ENCODE results near the gene CCDC92B.
"Not testable (repeated sequence)": the region's sequence is repeated elsewhere in the genome, so short reads cannot be mapped to it uniquely, and the experiment has no call there.

CCDC92B gene

GRCh38 chr17:2749058-2749783 lies at the start of gene CCDC92B:
TSS of gene CCDC92B (minus strand) at chr17:2749652. CDS start at chr17:2735145, 14,507 bp downstream.
- no peak for DNase-seq

- DNase-seq, result no peak
Observed at GRCh38 chr17:2798678-2799077, 49.2 kb upstream of the CCDC92B start.

DNA sequence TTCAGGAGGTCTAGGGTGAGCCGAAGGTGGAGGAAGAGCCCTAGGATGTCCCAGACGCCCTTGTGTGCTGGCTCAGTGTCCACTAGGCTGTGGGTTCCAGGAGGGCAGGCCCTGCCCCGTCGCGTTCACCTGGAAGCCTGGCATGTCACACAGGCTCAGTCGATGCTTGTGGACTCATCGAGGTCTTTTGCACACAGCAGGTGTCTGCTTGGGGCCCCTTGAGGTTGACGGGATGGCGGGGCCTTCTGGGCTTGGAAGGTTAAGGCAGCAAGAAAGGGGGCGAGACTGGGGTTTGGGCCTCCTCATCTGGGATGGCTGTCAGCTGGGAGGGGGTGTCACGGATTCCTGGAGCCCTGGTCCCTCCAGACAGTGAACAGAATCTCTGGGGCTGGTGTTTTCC lies 48.7 kb upstream of the CCDC92B start:
- DNase-seq, result no peak

DNA sequence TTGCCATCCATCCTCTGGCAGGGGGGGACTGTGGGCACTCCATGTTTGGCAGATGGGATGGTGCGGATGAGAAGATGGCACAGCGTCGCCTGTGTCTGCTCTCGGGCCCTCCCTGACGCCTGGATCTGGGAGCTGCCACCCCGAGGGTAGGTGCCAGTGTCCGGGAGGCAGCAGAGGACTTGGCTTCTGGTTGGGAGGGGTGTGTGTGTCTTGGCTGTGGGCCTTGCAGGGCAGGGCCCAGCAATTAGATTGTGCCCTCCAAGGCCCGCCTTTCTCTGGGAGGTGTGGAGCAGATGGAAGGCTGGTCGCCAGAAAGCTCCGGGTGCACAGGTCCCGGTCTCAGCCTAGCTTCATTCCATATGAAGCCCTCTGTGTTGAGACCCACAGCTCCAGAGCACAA lies 48.2 kb upstream of the CCDC92B start:
- DNase-seq, result no peak

DNA sequence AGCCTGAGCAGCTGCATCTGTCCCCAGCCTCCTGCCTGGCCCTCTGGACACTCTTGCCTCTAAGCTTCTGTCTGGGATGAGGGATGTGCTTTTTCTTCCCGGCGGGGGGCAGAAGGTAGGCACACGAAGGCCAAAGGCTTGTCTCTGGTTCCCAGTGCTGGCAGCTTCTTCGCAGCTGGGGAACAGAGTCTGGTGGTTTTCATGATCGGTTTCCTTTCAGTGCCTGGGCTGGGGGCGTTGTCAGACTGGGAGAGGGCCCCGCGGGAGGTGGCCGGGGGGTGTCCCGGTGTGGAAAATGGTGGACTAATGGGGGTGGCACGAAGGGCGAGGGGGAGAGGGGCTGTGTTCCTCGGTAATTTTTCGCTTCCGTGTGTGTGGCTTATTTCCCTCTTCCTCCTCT lies 47.8 kb upstream of the CCDC92B start:
- DNase-seq, result no peak

- DNase-seq, result peak; percentile 49
Observed at GRCh38 chr17:2796164-2797125, 47.0 kb upstream of the CCDC92B start, which contains the start of gene RAP1GAP2. TSS of gene RAP1GAP2 (plus strand) at chr17:2796438. CDS start at chr17:2796528, 90 bp downstream.

- DNase-seq, result no peak
Observed at GRCh38 chr17:2795441-2796163, 46.1 kb upstream of the CCDC92B start.

- no peak for DNase-seq
Observed at GRCh38 chr17:2794111-2794803, 44.8 kb upstream of the CCDC92B start.

DNA sequence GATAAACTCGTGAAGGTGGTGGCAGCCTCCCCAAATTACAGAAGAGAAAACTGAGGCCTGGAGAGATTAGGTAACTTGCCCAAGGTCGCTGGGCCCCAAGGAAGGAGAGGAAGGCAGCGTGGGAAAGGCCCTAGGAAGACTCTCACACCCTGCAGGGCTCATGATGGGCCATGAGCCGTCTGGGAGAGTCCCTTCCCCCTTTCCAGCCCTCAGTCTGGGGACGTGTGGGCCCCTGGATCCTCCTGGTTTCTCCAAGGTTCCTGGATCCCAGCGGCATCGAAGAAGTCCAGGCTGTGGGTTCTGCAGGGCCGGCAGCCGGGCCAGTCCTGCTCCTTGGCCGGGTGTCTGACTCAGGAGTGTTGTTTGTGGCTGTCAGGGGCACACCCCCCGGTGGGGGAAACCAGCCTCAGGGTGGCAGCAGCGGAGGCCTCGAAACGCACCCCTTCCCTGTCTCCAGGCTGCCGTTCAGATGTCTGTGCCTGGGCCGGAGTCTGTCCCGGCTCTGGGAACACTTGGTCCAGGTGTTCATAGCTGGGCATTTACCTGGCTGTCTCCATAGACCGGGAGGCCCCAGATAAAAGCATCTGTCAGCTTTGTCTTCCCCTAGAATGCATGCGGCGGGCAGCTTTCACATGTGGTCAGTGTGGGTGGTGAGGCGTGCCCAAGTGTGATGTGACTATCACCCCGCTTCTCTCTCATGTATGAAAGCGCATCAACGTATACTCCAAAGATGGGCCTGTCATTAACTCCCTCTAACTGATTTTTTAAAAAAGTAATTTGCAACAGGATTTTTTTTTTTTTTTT lies 43.1 kb upstream of the CCDC92B start:
- peak; percentile 32 for DNase-seq

GRCh38 chr17:2789700-2790099 lies 40.2 kb upstream of the CCDC92B start:
- no peak for DNase-seq

DNA sequence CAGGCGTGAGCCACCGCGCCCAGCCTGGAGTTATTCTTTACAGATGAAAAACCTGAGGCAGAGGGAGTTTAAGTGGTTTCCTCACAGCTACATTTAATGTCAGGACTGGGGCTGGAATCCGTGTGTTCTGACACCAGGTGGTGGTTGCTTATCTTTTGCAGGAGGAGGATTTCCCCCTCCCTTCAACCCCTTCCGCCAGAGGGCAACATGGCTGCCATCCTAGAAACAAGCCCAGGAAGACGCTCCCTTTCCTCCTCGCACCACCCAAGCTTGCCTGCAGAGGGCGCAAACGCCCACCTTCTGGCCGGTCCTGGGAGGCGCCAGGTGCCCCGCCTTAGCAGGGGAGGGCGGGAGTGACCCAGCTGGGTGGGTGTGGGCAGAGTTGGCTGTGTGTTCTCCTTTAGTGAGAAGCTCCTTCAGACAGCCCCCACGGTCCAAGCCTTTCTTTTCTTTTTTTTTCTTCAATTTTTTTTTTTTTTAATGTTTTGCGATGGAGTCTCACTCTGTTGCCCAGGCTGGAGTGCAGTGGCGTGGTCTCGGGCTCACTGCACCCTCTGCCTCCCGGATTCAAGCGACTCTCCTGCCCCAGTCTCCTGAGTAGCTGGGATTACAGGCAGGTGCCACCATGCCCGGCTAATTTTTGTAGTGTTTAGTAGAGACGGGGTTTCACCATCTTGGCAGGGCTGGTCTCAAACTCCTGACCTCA lies 36.9 kb upstream of the CCDC92B start:
- DNase-seq, result peak; percentile 90

GRCh38 chr17:2785376-2785775 lies 35.9 kb upstream of the CCDC92B start:
- not testable (repeated sequence) for DNase-seq

GRCh38 chr17:2784864-2785263 lies 35.4 kb upstream of the CCDC92B start:
- no peak for DNase-seq

DNA sequence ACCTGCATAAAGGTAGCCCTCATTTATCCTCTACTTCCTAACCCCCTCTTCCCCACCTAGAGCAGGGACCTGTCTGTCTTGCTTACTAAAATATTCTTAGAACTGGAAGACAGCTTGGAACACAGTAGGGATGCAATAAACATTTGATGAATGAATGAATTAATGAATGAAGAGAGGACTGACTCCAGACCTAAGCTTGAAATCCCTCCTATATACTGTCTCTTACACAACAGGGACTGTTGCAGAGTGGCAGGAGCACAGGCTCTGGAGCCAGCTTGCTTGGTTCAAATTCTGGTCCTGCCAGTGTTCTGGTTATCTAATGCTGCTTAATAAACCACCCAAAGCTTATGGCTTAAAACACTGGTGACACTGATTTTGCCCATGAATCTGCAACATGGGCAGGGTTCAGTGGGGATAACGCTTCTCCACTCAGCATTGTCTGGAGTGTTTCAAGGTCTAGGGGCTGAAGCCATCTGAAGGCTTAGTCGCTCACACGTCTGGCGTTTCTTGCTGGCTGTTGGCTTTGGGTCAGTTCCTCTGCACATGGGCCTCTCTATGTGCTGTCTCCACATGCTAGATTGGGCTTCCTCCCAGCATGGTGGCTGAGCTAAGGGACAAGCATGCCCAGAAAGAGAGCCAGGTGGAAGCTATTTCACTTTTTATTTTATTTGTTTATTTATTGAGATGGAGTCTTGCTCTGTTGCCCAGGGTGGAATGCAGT lies 34.0 kb upstream of the CCDC92B start:
- DNase-seq, result no peak

DNA sequence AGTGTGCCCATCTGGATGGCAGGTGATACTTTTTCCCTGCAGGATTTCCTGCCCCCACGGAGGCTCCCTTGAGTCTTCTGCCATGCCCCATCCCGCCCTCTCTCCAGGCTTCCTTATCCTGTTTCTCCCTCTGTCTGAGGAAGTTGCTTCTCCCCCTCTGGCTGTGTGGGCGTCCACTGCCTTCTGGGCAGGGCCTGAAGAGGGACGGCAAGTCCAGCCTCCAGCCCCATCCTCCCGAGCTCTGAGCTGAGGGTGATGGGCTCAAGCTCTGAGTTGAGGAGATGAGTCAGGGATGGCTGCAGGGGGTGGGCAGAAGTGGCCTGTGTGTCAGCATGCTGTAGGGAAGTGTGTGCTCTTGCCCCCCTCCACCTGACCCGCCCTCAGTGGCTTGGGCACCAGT lies 32.6 kb upstream of the CCDC92B start:
- no peak for DNase-seq

DNA sequence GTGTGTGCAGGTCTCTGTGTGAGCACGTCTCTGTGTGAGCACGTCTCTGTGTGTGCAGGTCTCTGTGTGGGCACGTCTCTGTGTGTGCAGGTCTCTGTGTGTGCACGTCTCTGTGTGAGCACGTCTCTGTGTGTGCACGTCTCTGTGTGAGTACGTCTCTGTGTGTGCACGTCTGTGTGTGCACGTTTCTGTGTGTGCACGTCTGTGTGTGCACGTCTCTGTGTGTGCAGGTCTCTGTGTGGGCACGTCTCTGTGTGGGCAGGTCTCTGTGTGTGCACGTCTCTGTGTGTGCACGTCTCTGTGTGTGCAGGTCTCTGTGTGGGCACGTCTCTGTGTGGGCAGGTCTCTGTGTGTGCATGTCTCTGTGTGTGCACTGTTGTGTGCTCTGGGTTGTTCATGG lies 32.1 kb upstream of the CCDC92B start:
- not testable (repeated sequence) for DNase-seq

GRCh38 chr17:2780931-2781454 lies 31.5 kb upstream of the CCDC92B start:
- DNase-seq, result no peak

GRCh38 chr17:2780256-2780655 lies 30.8 kb upstream of the CCDC92B start:
- no peak for DNase-seq

DNA sequence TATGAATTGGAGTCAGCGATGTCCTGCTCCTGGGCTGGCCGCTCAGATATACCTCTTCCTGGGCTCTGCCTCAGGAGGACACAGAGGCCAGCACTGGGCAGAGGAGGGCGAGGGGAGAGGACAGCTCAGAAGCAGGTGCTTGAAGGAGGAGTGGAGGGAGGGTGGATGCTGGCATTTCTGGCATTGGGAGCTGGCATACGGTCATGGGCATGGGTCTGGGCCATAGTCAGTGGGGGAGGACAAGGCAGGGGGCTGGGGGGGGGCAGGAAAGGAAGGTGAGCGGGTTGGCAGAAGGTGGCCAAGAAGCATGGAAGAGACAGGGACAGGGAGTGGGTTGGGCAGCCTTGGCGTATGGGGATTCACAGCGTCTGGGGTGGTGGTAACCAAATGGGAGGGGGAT lies 30.1 kb upstream of the CCDC92B start:
- no peak for DNase-seq

DNA sequence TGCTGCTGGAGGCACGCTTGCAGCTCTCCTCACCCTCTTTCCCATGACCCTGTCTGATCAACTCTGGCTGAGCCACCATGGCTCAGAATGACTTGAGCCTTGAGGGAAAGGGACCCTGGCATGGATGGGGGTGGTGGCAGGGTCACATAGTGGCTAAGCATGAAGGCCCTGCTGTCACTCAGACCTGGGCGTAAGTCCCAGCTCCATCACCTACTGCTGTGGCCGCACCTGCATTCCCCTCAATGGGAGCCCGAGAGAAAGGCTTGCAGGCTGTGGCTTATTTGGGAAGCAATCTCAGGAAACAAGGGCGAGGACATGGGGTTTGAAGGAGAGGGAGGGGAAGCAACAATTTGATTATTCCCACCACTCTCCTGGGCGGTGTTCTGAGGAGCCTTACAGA lies 29.0 kb upstream of the CCDC92B start:
- no peak for DNase-seq
